ENCODE data around the gene P2RY2.

Gene P2RY2

GRCh38 chr11:73209892-73210291 is 8.2 kb upstream of the P2RY2 start:
- no peak for DNase-seq

GRCh38 chr11:73210916-73211667 is 7.0 kb upstream of the P2RY2 start:
- DNase-seq = no peak

GRCh38 chr11:73213196-73214143 is 4.6 kb upstream of the P2RY2 start:
- no peak for DNase-seq

GRCh38 chr11:73215191-73216134 is 2.6 kb upstream of the P2RY2 start:
- no peak for DNase-seq

DNA sequence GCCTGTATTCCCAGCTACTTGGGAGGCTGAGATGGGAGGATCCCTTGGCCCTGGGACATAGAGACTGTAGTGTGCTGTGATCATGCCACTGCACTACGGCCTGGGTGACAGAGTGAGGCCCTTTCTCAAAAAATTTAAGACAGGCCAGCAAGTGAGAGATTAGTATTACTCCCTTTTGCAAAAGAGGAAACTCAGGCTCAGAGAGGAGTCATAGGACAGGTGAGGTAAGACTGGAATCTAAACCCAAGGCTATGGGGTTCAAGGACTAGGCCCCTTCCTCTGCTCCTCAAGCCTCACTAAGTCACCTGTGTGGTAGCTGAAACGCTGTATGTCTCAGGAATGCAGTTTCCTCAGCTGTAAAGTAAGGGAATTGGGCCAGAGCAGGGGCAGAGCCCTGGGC is 1.6 kb upstream of the P2RY2 start:
- no peak for DNase-seq

- DNase-seq = no peak
These were observed 811 bp upstream of the P2RY2 start for GRCh38 chr11:73217131-73217809.

GRCh38 chr11:73217810-73218105 is 323 bp upstream of the P2RY2 start:
- no peak for DNase-seq

GRCh38 chr11:73218830-73219215 is 742 bp downstream of the P2RY2 start:
- no peak for DNase-seq

DNA sequence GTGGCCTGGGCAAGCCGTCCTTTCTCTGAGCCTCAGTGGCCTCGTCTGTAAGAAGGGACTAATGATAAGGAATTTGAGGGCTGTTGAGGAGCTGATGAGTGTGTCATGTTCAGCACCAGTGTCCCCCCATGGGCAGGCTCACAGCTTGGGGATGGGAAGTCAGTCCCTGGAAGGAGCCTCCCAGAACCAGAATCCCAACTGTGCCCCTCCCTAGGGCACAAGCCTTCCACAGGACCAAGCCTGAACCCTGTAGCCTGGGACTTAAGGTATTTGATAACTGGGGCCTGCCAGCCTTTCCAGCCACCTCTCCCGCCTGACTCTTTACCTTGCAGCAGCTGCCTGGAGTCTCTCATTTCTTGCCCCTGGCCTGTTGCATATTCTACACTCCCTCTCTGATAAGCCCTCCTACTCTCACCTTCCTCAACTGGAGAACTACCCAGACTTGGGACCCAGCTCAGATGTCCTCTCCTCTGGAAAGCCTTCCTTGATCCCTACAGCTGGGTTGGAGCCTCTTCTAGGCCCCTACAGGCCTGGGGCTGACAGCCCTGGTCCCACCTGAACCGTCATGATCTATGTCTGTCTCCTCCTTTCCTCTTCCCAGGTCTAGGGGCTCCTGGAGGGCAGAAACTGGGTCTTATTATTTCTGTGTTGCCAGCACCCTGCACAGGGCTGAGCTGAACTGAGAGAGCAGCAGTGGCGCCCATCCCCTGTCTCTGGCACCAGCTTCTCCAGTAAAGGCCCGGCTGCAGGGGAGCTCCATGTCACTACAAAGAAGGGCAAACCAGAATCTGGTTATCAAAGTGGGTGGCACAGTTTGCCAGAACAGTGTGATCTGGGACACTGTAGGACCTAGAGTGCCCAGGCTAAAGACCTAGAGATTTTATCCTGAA is 1.6 kb downstream of the P2RY2 start:
- DNase-seq = no peak

- DNase-seq = no peak
These were observed 3.4 kb downstream of the P2RY2 start for GRCh38 chr11:73221451-73221850.

DNA sequence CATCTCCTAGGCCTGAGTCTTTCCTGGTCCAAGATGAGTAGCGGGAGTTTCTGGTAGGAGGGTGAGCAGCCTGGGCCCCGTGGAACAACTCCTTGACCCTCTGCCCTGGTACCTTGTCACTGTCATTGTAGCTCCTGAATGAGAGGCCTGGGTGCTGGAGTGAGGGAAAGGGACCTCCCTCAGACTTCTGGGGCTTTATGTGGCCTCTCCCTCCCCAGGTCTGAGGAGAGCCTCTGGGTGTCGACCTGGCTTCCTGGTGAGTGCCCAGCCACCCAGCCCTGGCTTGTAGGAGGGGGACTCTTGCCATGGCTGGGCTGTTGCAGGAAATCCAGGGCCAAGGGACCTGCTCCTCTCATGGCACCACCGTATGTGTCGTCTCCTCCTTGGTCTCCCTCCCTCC is 3.9 kb downstream of the P2RY2 start:
- no peak for DNase-seq

DNA sequence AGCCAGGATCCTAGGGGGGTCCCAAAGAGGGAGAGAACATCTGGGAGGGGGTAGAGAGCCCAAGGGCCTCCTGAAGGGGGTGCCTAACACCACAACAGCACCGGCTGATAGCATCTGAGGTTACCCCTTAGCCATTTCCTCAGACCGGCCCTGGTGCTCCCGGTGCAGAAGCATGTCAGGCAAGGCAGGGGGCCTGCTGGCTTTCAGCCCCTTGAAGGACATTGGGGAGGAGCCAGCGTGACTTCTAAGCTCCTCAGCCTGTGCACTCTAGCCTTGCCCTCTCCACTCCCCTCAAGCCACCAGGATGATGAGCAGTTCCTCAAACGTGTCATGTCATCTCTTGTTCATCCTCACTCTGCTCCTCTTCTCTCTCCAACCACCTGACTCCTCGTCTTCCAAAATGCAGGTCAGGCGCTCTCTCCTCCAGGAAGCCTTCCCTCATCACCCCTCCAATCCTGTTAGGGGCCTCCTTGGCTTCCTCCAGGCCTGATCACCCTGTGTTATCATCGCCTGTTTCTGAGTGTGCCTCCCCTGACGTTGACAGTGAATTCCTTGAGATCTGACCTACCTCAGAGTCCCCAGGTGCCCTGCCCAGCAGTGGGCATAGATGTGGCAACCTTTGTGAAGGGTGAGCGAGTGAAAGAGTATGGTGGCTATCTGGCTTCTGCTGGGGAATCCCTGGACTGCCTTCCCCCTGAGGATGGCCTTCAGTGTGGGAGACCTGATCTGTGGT is 6.1 kb downstream of the P2RY2 start:
- no peak for DNase-seq

DNA sequence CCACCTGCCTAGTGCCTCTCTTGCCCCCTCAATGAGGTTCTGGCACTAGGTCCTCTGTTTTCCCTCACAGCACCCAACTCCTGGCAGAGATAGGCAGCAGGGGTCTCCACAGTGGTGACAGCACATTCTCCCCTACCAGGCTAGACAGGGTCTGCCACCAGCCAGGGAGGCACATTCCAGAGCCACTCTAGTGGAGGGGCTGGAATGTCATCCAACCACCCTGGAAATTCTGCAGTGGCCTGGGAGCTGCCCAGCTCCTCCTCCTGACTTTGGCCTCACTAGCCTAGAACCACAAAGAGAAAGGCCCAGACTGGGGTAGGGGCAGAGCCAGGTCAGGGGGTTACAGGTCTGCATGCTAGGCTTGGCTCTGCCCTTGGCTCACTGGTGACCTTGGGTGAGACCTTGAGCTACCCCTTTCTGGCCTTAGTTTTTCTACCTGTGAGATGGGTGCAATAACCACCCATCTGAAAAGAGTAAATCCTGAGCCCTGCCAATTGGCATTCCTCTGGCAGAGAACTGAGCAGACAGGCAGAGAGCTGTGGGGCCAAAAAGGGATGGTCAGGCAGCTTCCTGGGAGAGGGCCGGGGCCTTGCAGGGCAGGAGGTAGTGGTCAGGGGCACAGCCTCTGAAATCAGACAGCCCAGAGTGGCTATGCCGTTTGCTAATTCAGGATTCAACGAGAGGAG is 7.1 kb downstream of the P2RY2 start:
- no peak for DNase-seq

DNA sequence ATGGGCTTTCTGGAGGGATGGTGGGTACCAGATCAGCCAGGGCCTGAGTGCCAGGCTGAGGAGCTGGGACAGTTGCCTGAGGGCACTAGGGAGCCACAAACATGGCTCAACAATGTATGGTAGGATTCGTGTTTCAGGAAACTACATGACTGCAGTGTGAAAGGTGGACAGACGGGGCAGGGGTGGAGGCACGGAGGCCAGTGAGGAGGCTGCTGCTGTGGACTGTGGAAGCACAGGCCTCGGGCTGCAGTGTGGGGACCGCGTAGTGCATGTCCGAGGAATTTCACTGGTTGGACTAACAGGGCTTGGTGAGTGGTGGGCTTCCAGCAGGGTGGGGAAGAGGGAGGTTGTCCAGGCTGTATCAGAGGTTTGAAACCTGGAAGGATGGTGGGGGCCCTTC is 7.8 kb downstream of the P2RY2 start:
- DNase-seq = no peak

DNA sequence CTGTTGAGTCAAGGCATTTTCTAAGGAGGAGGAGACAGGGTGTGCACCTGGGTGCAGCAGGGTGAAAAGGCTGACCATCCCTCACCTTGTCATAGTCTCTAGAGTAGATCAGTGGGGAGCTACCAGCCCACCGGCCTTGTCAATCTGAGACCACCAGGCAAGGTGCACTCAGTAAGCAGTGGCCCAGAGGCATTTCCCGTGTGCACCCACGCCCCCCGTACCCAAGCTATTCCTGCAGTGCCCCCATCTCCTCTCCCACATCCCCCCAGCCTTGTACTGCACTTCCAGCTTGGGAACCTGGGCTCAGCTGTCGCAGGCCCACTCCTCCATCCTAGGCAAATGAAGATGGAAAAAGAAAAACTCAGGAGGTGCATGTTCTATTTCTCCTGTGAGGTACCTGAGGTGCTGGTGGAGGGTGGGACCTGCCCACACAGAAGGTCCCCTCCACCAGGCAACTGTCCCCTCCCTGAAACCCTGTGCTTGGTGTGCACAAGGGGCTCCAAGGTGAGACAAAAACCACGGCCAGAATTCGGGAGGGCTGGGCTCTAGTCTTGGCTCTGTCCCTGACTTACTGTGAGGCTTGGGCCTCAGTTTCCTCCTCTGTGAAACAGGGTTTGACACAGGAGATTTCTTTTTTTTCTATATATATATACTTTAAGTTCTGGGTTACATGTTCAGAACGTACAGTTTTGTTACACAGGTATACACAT is 8.4 kb downstream of the P2RY2 start:
- DNase-seq = no peak

DNA sequence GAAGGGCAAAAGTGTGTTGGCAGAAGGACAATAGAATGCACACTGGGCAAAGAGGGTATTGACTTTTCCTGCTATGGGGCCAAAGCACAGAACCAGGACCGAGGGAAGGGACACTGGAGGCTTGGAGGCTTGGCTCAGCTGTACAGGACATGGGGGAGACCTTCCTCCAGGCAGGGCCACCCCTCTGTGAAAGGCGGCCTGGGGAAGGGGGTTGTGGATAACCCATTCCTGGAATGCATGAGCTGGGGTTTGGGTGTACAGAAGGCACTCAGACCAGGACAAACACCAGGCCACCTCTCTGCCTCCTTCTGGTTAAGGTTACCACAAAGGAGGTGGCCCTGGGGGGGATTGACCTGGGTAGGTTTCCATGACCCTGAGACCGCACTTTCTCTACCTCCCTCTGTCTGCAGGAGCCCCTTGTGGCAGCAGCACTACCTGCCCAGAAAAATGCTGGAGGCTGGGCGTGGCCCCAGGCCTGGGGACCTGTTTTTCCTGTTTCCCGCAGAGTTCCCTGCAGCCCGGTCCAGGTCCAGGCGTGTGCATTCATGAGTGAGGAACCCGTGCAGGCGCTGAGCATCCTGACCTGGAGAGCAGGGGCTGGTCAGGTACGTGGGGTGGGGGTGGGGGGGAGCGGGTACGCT is 9.6 kb downstream of the P2RY2 start:
- DNase-seq = no peak

GRCh38 chr11:73228268-73229134 is 10.4 kb downstream of the P2RY2 start:
- DNase-seq = no peak

- no peak for DNase-seq
These were observed 11.3 kb downstream of the P2RY2 start for GRCh38 chr11:73229321-73229895.
